GM18517 (cell line): ENCODE measurements around the gene TPRN.
A peak's percentile ranks its signal among the peaks of the same experiment; 100 is the strongest.

Experiments used
- ATAC-seq: cut with Tn5 transposase; IDR thresholded peaks from one replicate; pipeline ENCODE4 v1.9.1; 2021; ENCODE audit warnings: mild to moderate bottlenecking, moderate library complexity; ENCODE audit not compliant: unreplicated experiment

The TPRN gene

GRCh38 chr9:137191245-137191644 lies 9.3 kb downstream of the TPRN start:
- ATAC-seq, result no peak

- ATAC-seq, result no peak
These were observed 10.2 kb downstream of the TPRN start for GRCh38 chr9:137190315-137190856.

GRCh38 chr9:137189297-137190295 lies 10.9 kb downstream of the TPRN start:
- no peak for ATAC-seq

- peak; percentile 82 for ATAC-seq
These were observed 11.8 kb downstream of the TPRN start, which contains the start of the genes ANAPC2 and SSNA1 for GRCh38 chr9:137188490-137189296. Gene ANAPC2, minus strand, starts transcription at chr9:137188560. Its CDS starts 28 bp downstream, at chr9:137188532. Gene SSNA1, plus strand, starts transcription at chr9:137188676. Its CDS starts 51 bp downstream, at chr9:137188727.

GRCh38 chr9:137188086-137188489 lies 12.5 kb downstream of the TPRN start:
- no peak for ATAC-seq

- no peak for ATAC-seq
These were observed 13.2 kb downstream of the TPRN start for GRCh38 chr9:137187386-137187785.

- ATAC-seq, result no peak
These were observed 14.2 kb downstream of the TPRN start for GRCh38 chr9:137186385-137186784.

GRCh38 chr9:137185921-137186320 lies 14.6 kb downstream of the TPRN start:
- no peak for ATAC-seq

DNA sequence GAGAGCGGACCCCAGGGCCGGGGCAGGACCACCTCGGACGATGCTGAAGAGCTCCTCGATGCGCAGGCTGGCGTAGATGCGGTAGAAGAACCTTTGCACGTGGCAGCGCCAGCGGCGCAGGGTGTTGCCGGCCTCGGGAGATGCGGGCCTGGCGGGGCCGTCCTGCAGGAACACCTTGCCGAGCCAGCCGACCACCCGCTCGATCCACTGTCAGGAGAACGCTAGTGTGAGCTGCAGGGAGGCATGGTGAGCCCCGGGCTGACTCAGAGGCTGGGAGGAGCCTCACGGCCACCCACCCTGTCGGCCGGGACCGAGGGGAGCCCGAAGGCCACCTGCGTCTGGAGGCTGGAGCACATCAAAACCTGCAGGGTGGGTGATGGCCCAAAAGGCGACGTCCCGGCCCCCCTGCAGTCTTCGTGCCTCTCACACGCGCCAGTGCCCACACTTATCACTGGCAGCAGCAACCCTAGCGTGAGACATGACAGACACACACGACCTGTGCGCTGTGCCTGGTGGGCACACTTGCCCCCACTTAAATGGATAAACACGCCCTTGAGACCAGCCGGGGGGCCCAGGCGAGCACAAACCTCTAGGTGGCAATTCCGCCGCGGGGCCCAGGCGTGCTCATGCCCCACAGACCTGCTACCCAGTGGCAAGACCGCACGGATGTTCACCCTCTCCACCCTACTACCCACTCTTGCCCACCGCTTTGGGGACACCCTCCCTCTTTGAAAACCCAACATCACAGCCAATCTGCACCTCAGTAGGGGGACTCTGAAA lies 15.5 kb downstream of the TPRN start:
- no peak for ATAC-seq

DNA sequence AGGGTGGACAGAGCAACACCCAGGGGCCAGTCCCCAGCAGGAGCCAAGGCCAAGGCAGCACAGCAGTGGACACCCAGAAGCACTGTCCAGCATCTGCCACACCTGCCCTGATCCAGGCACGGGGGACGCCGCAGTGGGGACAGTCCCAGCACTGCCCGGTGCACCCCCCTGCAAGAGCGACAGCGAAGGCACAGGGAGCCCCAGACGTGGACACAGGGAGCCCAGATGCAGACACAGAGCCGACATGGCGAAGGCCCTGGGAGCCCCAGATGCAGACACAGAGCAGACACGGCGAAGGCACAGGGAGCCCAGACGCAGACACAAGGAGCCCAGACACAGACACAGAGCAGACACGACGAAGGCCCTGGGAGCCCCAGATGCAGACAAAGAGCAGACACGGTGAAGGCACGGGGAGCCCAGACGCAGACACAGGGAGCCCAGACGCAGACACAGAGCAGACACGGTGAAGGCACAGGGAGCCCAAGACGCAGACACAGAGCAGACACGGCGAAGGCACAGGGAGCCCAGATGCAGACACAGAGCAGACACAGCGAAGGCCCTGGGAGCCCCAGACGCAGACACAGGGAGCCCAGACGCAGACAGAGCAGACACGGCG lies 16.5 kb downstream of the TPRN start:
- no peak for ATAC-seq

DNA sequence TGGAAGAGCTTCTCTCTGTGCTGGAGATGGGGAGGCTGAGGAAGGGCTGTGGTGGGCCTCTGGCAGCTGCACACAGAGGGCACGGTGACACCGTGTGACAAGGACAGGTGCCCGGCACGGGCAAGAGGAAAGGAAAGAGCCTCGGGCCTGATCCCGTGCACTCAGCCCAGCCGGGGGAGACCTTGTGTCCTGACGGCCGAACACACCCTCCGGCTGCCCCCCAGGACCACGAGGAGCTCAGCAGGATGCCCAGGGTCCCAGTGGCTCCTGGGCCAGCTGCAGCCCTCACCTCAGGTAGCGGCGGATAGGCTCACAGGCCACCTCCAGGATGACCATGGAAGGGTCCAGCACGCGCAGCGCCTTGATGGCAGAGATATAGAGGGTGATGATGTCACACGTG lies 17.7 kb downstream of the TPRN start:
- ATAC-seq, result no peak

DNA sequence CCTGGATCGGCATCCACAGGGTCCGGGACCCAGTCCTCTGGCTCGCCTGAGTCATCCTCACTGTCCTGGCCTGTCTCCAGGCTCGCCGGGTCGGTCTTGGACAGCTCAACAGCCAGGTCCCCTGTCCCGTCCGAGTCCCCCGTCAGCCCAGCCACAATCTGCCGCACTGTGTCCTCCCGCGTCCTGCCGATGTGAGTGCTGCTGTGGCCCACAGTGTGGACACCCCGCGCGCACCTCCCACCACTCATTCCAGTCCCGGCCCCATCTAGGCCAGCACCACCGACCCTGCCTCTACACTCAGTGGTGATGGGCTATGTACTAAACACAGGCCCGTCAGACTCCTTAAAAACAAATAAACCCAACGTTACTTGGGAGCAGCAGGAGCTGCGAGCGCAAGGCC lies 18.9 kb downstream of the TPRN start:
- no peak for ATAC-seq

- ATAC-seq, result no peak
These were observed 20.1 kb downstream of the TPRN start for GRCh38 chr9:137180491-137180890.

DNA sequence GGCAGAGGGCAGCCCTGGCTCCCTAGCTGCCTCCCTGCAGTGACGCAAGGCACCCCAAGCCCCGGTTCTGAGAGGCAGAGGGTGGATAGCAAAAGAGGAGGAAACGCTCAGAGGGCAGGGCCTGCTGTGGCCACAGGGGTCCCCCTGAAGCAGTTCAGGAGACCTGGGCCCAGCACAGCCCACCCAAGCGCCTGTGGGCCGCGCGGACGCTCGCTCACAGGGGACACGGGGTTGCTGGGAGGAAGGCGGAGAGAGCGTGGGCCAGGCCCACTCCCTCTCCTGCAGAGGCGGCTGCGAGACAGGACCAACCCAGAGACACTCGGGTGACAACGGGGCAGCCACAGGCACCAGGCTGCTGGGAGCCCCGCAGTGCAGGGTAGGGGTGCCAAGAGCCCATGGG lies 20.8 kb downstream of the TPRN start:
- no peak for ATAC-seq

- no peak for ATAC-seq
These were observed 21.5 kb downstream of the TPRN start for GRCh38 chr9:137178939-137179630.

GRCh38 chr9:137178201-137178938 lies 22.2 kb downstream of the TPRN start:
- ATAC-seq, result no peak

- no peak for ATAC-seq
These were observed 24.0 kb downstream of the TPRN start for GRCh38 chr9:137176302-137177182.
